ENCODE results near the gene TMEM161A. TPM values are rescaled to one million over a fixed set of nuclear protein-coding genes. Genes with fewer than 3 reads are reported as not detected.

TMEM161A gene
- total RNA-seq, 1 donor from 2014 or later = 16.2 TPM

GRCh38 chr19:19147344-19147743 lies 9.1 kb upstream of the TMEM161A start:
- Mint-ChIP-seq H3K27me3 (ENCODE audit: unreplicated experiment) (peaks cover 1% of the 10 kb centered on the region), H3K36me3 (ENCODE audit: unreplicated experiment) (no peaks in the 10 kb centered on the region), H3K4me1 (ENCODE audit: low read depth, unreplicated experiment) (no peaks in the 10 kb centered on the region), H3K4me3 (ENCODE audit: unreplicated experiment) (no peak overlapping the region), H3K9me3 (ENCODE audit: unreplicated experiment) (peaks cover 4% of the 10 kb centered on the region), H3K27ac (ENCODE audit: unreplicated experiment) (no peak overlapping the region)
- no peak for DNase-seq
- no peak for TF ChIP-seq CTCF (IDR thresholded peaks at IDR 0.05; ENCODE audit: partially characterized antibody, unreplicated experiment)

- no peaks in the 10 kb centered on the region for H3K36me3 Mint-ChIP-seq (ENCODE audit: unreplicated experiment)
- H3K9me3 Mint-ChIP-seq (ENCODE audit: unreplicated experiment) = peaks cover 3% of the 10 kb centered on the region
- H3K4me1 Mint-ChIP-seq (ENCODE audit: low read depth, unreplicated experiment) = no peaks in the 10 kb centered on the region
- DNase-seq = no peak
- no peak overlapping the region for H3K4me3 Mint-ChIP-seq (ENCODE audit: unreplicated experiment)
- H3K27me3 Mint-ChIP-seq (ENCODE audit: unreplicated experiment) = peaks cover 1% of the 10 kb centered on the region
- TF ChIP-seq CTCF (IDR thresholded peaks at IDR 0.05; ENCODE audit: partially characterized antibody, unreplicated experiment) = no peak
- H3K27ac Mint-ChIP-seq (ENCODE audit: unreplicated experiment) = no peak overlapping the region
Measured at GRCh38 chr19:19146865-19147264, 8.6 kb upstream of the TMEM161A start.

GRCh38 chr19:19145684-19146608 lies 7.7 kb upstream of the TMEM161A start:
- peak; percentile 98 for TF ChIP-seq CTCF (IDR thresholded peaks at IDR 0.05; ENCODE audit: partially characterized antibody, unreplicated experiment)
- Mint-ChIP-seq H3K27ac (ENCODE audit: unreplicated experiment) (no peak overlapping the region), H3K4me1 (ENCODE audit: low read depth, unreplicated experiment) (no peaks in the 10 kb centered on the region), H3K27me3 (ENCODE audit: unreplicated experiment) (peaks cover under 1% of the 10 kb centered on the region), H3K36me3 (ENCODE audit: unreplicated experiment) (no peaks in the 10 kb centered on the region), H3K9me3 (ENCODE audit: unreplicated experiment) (peaks cover 3% of the 10 kb centered on the region), H3K4me3 (ENCODE audit: unreplicated experiment) (no peak overlapping the region)
- DNase-seq = peak; percentile 90

DNA sequence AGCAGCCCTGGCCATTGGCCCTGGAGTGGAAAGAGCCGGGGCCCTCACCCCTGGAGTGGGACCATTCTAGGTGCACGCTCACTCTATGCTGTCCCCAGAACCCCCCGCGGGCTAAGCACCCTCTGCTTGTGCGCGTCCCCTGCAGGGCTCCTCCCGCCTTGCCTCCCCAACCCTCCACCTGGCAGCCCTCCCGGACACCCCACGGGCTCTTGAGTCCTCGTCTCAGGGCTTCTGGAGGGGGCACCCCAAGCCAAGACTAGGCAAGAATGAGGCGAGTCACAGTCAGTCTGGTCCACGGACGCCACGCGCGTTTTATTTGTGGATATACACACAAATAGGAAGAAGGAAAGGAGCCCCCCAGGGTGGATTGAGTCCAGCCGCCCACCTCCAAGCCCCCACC lies 7.0 kb upstream of the TMEM161A start:
- H3K36me3 Mint-ChIP-seq (ENCODE audit: unreplicated experiment) = no peaks in the 10 kb centered on the region
- TF ChIP-seq CTCF (IDR thresholded peaks at IDR 0.05; ENCODE audit: partially characterized antibody, unreplicated experiment) = no peak
- no peak overlapping the region for H3K27ac Mint-ChIP-seq (ENCODE audit: unreplicated experiment)
- no peak overlapping the region for H3K4me3 Mint-ChIP-seq (ENCODE audit: unreplicated experiment)
- H3K4me1 Mint-ChIP-seq (ENCODE audit: low read depth, unreplicated experiment) = no peaks in the 10 kb centered on the region
- H3K27me3 Mint-ChIP-seq (ENCODE audit: unreplicated experiment) = no peaks in the 10 kb centered on the region
- peaks cover 3% of the 10 kb centered on the region for H3K9me3 Mint-ChIP-seq (ENCODE audit: unreplicated experiment)
- DNase-seq = no peak

- Mint-ChIP-seq H3K36me3 (ENCODE audit: unreplicated experiment) (no peaks in the 10 kb centered on the region), H3K4me1 (ENCODE audit: low read depth, unreplicated experiment) (no peaks in the 10 kb centered on the region), H3K27ac (ENCODE audit: unreplicated experiment) (no peak overlapping the region), H3K9me3 (ENCODE audit: unreplicated experiment) (peaks cover 6% of the 10 kb centered on the region), H3K27me3 (ENCODE audit: unreplicated experiment) (peaks cover 7% of the 10 kb centered on the region), H3K4me3 (ENCODE audit: unreplicated experiment) (no peak overlapping the region)
- no peak for DNase-seq
- TF ChIP-seq CTCF (IDR thresholded peaks at IDR 0.05; ENCODE audit: partially characterized antibody, unreplicated experiment) = no peak
Measured at GRCh38 chr19:19142347-19142746, 4.1 kb upstream of the TMEM161A start.
